Fibroblast of skin of left quadriceps (primary cell): ENCODE measurements around the gene RASSF3.

Experiments used
- DNase-seq, 2 experiments: peaks; one replicate each; pipeline ENCODE4 v3.0.0-alpha.2; 2013; ENCODE audit warnings: low read depth in 2 of 2

The RASSF3 gene

GRCh38 chr12:64723630-64724029 is 113.3 kb downstream of the RASSF3 start:
- no peak for DNase-seq

DNA sequence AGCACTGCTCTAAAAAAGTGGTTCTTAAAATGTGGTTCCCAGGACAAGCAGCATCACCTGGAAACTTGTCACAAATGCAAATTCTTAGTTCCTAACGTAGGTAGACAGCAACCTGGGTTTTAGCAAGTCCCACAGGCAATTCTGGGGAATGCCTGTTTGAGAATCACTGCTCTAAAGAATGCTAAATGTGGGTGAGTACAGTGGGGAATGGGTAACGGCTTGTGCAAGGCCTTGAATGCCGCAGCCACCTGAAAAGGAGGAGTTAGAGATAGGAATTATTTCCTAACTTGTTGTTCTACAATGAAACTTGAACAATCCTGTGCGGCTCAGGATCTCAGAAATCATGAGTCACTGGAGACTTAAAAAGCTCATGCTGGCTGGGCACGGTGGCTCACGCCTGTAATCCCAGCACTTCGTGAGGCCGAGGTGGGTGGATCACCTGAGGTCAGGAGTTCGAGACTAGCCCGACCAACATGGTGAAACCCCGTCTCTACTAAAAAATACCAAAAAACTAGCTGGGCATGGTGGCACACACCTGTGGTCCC is 114.0 kb downstream of the RASSF3 start:
- DNase-seq: no peak

DNA sequence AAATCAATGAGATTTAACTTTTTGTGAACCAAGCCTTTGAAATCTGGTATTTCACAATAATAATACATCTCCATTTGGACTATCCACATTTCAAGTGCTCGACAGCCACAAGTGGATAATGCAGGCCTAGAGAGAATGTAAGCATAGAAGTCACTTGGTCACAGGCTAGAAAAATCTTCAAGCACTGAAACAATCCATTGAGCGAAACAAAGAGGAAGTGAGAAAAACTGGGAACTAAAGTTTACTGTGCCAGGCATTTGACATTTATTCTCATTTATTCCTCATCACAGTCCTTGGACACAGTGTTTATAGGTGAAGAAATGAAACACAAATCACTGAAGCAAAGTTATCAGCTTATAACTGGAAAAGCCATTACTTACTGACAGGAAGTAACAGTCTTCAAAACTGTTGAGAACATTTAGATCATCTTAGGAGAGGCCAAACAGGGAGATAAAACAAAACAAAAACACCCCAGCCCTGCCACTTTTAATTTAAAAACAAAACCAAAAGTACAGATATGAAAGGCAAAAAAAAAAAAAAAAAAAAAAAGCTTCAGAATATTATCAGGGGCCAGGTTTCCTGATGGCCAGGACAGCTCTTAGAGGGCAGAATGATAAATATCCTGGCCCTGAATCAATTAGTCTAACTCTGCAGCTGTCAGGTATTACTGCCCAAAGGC is 119.8 kb downstream of the RASSF3 start:
- no peak for DNase-seq

DNA sequence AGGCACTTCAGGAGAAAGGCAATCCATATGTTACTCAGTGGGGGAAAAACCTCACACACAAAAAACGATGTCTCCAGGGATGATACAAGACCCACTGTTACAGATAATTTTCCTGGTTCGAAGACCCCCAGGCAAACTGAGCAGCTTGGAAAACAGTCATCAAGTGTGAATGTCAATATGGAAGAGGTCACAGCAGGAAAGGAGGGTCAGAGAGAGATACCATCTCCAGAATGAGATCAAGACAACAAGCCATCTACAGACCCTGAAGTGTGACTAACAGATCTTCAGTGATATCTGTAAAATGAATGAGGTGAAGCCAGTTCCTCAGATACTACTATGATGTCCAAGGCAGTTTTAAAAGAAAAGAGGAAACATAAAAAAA is 120.3 kb downstream of the RASSF3 start:
- DNase-seq: no peak

GRCh38 chr12:64731683-64732082 is 121.4 kb downstream of the RASSF3 start:
- DNase-seq: no peak

DNA sequence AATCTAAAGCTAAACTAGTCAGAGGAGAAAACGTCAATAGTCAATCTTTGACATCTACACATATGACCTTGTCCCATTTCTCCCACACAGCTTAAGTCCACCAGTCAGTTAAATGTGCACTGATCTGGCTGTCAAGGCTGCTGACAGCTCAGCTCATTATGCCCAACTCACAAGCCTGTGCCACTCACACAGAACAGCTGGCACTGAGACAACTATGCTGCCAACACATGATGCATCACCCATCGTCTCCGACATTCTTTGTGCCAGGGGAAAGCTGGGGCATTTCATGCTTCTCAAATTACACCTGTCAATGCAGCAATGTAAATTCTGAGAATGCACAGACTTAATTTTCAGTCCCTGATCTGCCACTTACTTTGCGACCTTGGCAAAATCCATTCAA is 123.6 kb downstream of the RASSF3 start:
- DNase-seq: no peak

DNA sequence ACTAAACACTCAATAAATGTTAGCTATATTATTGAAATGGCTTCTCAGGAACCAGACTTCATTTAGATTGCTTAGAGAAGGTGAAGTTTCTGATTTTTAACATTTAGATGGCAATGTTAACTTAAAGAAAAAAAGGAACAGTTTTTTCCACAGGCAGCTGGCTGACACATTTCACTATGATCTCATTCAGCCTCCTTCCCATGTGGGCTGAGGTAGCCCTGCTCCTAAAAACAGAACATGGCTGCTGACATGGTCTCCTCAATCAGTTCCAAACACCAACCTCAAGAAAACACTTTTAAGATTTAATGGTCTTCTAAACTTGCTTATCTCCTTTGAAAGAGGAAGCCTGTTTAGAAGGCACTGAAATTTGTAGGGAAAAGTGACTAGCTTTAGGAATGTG is 125.1 kb downstream of the RASSF3 start:
- DNase-seq: no peak

GRCh38 chr12:64736771-64737170 is 126.5 kb downstream of the RASSF3 start:
- no peak for DNase-seq

DNA sequence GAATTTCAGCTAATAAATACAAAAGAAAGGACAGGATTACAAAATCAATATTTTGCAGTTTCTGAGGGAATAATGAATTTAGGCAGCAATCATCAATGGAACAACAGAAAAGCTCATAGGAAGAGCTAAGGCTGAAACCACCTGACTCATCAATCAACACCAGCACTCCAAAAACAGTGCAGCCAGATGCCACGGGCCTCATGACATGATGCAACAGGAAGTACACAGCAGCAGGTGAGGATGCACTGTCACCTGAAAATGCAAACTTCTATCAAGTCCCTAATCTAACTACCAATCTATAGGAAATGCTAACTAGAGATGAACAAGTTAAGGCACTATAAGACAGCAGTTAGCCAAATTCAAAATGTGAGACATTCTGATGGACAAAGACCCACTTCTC is 127.2 kb downstream of the RASSF3 start:
- DNase-seq: no peak

GRCh38 chr12:64739778-64740177 is 129.5 kb downstream of the RASSF3 start:
- no peak for DNase-seq

GRCh38 chr12:64740646-64741045 is 130.4 kb downstream of the RASSF3 start:
- no peak for DNase-seq

- DNase-seq: no peak
Measured at GRCh38 chr12:64742416-64742815, 132.1 kb downstream of the RASSF3 start.

DNA sequence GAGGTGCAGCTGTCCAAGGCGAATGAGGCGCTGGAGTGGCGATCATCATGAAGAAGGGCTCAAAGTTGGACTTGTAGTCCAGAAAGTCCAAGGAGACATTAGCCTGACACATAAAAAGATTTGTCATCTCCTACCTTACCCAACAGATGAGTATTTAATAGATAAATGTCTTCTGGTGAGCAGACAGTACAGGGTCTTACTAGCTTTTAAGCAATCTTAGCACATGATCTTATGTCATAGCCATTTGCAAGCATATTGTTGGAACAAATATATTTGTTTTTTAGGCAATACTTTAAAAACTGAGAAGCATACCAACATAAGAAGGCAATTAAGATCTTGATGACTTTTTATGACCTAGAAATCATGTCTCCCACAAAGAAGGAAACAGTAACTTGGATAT is 132.9 kb downstream of the RASSF3 start:
- DNase-seq: no peak

- DNase-seq: no peak
Measured at GRCh38 chr12:64744422-64745258, 134.3 kb downstream of the RASSF3 start.

GRCh38 chr12:64745259-64745807 is 135.0 kb downstream of the RASSF3 start:
- no peak for DNase-seq

DNA sequence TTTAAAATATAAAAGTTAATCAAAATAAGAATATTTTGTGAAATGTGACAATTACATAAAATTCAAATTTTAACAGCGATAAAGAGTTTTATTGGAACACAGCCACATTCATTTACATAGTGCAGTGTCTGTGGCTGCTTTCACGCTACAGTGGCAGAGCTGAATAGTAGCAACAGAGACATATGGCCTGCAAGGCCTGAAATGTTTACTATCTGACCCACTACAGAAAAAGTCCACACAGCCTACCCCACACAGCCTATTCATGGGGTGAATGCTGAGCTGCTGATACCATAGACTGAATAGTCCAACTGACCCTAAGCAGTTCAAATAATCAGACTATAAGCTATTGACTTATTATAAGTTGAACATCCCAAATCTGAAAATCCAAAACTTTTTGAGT is 135.7 kb downstream of the RASSF3 start:
- no peak for DNase-seq

- DNase-seq: peak in 1 of 2 experiments; percentile 15
Measured at GRCh38 chr12:64746663-64747062, 136.4 kb downstream of the RASSF3 start.
